SK-N-MC (cell line): ENCODE results near the gene PCNA.

Source experiments
- EZH2 ChIP-seq: fragments of 200-600 bp; sonication (generic); IDR thresholded peaks from one replicate; pipeline ENCODE4 v1.6.1; 2017; ENCODE audit warnings: antibody characterized with exemption
- FOXP2 ChIP-seq: optimal IDR thresholded peaks from 2 replicates; pipeline ENCODE3; 2011; ENCODE audit warnings: mild to moderate bottlenecking, moderate library complexity; ENCODE audit not compliant: insufficient read depth; ENCODE audit errors: extremely low read length, control extremely low read depth
- POLR2AphosphoS5 ChIP-seq: IDR thresholded peaks from 2 replicates; pipeline ENCODE4 v1.6.1; 2012; ENCODE audit warnings: mild to moderate bottlenecking, low read depth, low read length, borderline replicate concordance

- TF ChIP-seq EZH2 (no peak), POLR2AphosphoS5 (no peak), FOXP2 (no peak)
Measured at GRCh38 chr20:5135363-5136012, 15.7 kb upstream of the PCNA start.
